RCC 7860 (cell line): ENCODE measurements around the gene KRT74.

Experiments used
- DNase-seq: peaks from one replicate; pipeline ENCODE4 v3.0.0-alpha.2; 2015; ENCODE audit warnings: low spot score
- FAIRE-seq: peaks from 2 replicates; lab custom pipeline; 2012; peaks lifted over from hg19 to GRCh38; lab: Jason Lieb, UNC

KRT74 gene

DNA sequence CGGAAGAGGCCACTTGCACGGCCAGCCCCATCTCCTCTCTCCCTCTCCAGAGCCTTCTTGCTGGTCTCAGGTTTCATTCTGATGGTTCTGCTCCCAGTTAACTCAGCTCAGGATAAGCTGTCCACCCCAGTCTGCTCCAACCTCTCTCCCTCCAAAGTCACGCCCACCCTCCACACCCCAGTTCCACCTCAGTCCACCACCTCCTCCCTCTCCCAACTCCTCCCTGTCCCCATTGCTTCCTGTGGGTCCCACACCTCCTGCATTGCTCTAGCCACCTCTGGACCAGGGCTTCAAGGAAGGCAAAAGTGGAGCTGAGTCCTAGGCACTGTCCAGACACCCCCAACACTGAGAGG lies 33.8 kb downstream of the KRT74 start:
- no peak for DNase-seq
- no peak for FAIRE-seq

DNA sequence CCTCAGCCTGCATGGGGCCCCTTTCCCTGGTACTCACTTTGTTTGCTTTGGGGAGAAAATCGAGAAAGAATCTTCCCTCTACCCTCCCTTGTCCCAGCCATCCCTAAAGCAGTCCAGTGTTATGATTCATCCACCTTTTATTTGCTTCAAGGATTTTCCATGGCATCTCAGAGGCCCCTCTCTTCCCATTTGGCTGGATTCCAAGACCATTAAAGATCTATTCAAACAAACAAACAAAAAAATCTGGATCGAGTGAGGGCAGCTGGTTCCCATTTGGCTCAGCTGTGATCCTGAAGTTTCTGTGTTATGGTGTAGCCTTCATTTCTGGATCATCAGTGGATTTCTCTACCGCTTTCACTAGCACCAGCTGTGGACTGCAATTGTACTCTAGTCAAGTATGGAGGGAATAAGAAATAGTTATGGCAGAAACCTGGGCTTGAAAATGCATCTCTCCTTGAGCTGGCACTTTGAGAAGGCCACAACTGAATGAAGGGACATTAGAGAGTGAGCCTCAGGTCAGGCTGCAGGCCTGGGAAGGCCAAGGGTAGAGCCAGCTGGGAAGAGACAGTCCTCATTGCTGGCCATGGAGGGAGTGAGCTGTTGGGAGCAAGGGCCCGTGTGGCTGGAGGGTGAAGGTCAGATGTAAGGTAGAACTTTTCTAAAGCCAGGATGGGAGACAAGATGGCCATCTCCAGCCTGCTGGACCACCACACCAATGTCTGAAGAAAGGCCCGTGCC lies 34.4 kb downstream of the KRT74 start:
- DNase-seq (no peak), FAIRE-seq (no peak)

DNA sequence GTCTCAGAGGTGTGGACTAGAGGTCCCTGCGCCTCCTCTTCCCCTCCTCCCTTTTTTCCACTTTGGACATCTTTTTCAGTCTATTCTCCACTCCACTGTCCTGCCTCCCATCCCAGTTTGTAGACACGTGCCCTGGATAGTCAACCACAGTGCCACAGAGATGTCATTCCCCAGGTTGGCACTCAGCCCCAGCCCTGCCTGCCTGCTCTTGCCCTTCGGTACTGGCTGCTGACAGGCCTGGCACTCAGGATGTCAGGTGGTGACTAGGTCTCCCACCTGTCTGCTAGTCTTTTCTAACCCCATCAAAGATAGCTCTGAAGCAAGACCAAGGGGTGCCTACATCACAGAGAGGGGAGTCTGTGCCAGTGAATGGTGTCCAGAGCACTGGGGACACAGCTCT lies 36.5 kb downstream of the KRT74 start:
- no peak for FAIRE-seq
- DNase-seq: no peak

DNA sequence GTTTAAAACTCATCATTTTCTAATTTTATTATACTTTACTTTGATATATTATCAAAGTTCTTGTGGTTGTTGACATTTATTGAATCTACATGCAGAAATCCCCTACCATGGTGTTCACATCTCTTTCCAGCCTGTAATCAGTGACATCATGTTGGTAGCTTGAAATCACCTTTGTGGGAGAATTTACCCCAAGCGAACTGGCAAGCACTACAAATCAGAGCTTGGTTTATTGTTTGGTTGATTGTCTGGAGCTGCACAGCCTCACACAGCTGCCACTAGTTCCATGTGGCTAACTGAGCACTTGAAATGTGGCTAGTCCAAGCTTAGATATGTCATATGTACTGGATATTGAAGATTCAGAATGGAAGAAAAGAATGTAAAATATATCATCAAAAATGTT lies 38.1 kb downstream of the KRT74 start:
- FAIRE-seq (no peak), DNase-seq (no peak)

DNA sequence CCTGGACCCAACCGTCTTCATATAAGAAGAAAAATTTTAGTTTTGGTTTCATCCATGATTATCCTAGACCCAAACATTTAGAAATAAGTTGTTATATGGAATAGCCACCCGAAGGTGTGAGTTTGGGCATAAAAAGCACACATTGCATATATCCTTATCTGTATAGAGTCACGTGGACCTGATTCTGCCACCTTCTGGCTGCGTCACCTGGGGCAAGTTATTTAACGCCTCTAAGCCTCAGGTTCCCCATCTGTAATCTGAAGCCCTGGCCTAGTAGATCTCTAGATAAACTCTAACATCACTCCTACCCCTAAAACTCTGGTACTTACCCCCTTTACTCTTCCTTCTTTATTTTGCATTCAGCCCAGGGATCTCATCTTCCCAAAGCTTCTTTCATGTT lies 39.2 kb downstream of the KRT74 start:
- DNase-seq: no peak
- FAIRE-seq: no peak

DNA sequence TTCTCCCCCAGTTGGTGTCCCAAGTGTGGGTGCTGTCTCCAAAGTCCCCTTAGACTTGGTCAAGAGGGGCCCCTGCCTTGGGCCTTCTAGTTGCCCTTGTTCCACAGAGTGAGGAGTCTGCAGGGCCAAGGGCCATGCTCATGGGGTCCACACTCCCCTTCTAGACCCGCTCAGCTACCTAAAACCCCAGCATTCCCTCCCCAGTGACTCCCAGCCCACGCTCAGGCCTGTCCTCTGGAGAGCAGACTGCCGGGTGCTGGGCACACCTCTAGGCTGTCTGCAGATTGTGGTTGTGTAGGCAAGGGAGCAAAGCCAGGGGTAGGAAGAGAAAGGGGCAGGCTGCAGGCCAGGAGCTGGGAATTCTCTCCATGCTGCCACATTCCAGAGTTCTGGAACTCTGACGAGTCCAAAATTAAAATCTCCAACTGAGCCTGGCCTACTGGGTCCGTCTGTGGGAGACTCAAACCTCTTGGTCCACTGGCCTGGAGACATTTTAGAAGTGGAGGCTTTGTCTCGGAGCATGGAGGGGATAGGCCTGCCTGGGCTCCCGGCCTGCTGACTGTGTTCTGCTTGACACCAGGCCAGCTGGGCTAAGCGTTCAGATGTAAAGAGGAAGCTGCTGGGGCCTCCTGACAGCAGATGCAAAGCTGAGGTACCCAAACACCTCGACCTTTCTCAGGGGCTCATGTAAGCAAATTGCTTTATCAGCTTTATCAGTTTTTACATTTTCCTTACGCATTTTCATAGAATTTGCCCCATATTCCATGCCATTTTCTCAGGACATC lies 39.8 kb downstream of the KRT74 start:
- DNase-seq (no peak), FAIRE-seq (no peak)

DNA sequence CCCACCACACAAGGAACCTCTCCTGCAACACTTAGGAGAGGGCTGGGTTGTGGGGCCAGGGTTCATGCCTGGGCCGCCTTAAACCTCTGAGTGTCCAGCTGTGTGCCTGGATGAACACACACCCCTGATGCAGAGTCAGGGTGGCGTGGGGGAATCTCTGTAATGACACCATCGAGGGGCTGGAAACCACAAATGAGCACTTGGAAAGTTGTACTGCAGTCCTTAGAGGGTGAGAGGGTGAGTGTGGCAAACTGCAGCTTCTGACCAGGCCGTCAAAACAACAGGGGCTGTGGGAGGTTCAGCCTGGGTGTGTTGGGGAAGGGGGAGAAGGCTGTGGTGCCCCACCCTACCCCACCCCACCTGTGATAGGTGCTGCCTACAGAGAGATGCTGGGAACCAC lies 41.0 kb downstream of the KRT74 start:
- no peak for DNase-seq
- no peak for FAIRE-seq

DNA sequence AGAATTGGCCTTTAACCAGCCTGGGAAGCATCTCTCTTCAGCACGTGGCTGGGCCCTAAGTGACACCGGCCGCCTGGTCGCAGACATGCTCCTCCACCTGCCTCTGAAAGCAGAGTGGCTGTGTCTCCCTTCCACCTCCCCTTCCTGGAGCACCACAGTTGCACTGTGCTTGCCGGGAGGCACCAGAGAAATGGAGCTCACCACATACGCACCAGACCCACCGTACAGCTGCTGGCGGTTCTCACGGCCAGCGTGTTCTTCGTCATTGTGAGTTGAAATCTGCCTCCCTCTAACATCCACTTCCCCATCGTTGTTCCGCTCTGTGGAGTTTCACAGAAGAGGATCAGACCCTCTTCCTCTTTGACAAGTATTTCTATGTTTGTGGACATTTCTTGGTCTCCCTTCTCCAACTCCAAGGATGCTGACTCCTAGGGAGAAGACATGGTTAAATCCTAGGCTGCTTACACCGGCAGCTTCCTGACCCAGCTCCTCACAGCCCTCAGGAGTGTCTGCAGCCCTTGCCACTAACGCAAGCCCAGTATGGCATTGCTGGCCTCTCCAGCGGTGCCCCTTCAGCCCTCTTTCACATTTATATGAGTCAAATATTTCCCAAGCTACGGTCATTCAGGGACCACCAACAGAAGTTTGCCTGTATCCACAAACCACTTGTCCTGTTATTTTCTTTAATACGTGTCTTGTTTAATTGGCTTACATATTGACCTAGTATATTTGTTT lies 41.9 kb downstream of the KRT74 start:
- FAIRE-seq (no peak), DNase-seq (no peak)

DNA sequence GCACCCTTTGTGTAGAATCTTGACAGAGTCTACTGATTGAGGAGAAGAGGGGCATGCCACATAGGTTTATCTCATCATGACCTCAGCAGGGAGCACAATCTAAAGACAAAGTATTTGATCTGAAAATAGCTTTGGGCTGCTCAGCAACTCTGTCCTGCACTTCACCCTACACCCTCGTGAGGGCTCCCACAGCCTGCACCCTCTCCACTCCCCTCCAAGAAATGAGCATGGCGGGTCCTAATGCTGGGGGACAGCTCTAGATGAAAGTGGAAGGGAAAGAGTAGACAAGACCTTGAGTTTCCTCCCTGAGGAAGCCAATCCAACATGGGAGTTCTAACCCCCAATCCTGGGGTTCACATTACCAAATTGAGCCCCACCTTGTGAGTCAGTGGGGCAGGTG lies 42.7 kb downstream of the KRT74 start:
- FAIRE-seq (no peak), DNase-seq (no peak)

DNA sequence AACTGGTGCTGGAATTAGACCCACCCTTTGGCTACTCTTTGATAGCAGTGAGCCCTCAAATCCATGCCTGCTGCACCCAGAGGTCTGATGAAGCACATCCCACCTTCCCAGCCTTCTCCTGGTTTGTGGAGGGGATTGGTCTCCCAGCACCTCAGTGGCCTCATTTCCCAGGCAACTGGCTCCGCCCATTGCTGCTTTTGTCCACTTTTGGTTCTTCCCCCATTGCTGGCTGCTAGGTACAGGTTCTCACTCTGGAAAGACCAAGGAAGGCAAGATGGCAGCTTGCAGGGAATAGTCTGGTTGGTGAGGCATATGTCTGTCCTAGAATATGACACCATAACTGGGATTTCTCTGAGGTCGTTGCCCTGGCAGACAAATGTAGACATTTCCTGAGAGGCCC lies 43.3 kb downstream of the KRT74 start:
- no peak for DNase-seq
- no peak for FAIRE-seq

DNA sequence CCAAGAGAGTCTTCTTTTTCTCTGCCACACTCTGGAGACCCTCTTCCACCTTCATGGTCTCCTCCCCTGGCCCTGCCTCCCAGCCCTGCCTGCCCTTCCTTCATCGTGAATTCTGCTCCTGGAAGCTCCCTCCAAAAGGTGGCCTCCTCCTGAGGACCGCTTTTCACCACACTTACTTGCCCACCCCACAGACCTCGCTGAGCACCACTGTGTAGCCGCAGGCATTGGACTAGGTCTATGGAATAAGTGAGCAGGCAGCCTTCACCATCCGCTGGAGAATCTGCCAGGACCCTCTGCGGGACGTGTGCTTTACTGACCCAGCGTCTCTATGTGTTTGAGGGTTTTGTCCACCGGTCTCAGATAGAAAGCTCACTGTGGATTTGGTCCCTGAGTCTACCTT lies 43.8 kb downstream of the KRT74 start:
- no peak for FAIRE-seq
- DNase-seq: no peak

DNA sequence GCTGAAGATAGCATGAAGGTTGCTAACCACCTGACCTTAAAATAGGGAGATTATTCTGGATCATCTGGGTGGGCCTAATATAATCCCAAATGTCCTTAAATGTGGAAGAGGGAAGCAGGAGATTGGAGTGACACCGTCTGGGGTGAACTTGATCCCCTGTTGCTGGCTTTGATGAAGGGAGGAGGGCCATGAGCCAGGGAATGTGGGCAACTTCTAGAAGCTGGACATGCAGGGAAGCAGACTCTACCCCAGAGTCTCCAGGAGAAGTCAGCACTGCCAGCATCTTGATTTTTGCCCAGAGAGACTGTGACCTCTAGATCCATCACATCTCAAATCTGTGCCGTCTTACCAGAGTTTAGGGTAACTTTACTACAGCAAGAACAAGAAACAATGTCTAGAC lies 44.2 kb downstream of the KRT74 start:
- DNase-seq: no peak
- FAIRE-seq: no peak

DNA sequence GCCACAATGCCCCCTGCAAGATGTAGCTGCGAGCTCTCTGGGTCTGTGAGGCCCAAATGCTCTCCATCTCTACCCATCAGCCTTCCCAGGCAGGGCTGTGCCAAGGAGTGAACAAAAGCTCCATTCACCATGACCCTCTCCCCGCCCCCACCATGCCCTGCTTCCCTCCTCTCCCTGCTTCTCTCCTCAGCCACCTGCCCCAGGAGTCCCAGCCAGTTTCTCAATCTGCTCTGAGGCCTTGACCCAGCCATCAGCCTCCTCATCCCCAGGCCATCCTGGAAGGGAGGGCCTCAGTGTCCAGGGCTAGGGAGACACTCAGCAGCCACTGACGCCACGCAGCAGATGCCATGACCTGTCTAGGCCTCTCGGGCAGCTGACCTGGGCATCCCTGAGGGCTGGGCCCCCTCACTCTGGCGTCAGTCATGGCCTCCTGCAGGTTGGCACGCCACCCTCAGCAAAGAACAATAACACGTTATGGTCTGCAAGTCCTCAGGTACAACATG lies 45.0 kb downstream of the KRT74 start:
- DNase-seq (no peak), FAIRE-seq (no peak)

DNA sequence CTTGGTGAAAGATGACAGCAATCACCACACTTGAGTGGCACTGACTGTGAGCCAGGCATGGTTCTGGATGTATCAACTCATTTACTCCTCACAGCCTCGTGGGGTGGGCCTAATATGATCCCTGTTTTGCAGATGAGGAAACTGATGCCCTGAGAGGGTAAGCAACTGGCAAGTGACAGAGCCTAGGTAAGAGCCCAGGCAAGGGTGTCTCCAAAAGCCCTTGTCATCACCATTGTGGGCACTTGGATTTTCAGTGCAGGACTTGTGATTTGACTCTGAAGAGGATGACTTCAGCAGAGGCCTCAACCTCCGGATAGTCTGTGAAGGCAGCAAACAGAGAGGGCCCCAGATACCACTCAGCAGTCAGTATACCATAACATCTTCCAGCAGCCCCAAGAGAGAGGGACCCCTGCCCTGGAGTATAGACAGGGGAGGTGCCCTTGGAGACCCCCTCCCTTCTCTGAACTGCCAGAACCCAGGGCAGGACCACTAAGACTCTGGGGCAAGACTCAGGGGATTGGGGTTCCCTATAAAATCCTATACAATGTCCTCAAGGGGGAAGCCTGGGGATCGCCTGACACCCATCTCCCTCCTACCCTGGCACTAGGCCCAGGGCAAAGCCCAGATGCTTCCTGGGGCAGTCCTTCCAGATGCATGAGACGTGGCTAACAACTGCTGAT lies 46.4 kb downstream of the KRT74 start:
- FAIRE-seq: no peak
- DNase-seq: no peak

DNA sequence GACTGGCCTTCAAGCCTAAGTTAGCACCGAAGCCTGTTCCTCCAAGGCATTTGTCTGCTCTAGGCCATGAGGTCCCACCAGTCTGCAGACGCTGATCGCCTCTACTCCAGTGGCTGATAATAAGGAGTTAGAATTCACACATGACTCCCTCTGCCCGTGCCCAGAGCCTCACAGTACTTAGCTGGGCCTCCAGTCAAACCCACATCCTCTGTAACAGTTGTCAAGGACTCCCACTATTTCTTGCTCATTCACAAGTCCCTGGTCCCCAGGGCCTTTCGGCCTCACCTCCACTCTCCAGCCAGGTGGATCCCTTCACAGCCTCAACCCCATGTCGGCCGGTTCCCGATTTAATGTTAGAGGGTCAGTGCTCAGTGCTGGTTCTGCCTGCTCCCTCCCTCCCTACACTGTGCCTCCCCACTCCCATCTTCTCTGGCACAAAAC lies 47.1 kb downstream of the KRT74 start:
- FAIRE-seq (no peak), DNase-seq (no peak)

DNA sequence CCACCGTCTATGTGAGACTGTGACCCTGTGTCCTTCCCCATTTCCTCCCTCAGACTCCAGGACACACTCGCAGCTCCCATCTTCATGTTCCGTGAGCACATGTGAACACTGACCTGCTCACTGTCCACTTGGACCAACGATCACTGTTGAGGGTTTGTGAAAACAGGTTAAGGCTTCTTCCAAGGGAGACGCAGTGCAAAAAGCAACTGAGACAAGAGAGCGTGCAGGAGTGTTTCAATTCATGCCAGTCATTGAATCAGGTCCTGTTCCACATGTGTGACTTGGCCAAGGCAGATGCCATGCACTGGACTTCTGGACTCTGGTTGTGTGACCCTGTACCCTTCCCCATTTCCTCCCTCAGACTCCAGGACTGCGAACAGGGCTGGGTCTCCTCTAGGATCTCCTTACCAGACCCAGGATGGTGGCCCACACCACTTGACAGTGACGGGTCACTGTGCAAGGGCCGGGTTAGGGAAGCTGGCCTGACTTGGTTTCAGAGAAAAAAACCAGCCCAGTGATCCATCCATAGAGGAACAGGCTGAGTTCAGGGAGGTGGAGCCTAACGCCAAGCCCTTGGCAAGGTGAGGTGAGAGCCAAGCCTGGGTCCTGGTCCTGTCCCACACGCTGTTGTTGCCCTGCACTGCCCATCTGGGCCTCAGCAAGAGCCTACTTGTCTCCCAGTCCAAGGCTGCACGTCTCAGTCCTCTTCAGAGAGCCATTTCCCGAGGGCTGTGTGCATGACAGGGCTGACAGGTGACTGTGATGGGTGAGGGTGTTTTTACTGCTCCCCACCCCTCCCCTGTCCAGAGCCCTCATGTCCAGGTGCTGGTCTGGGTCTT lies 47.8 kb downstream of the KRT74 start:
- FAIRE-seq (no peak), DNase-seq (no peak)

DNA sequence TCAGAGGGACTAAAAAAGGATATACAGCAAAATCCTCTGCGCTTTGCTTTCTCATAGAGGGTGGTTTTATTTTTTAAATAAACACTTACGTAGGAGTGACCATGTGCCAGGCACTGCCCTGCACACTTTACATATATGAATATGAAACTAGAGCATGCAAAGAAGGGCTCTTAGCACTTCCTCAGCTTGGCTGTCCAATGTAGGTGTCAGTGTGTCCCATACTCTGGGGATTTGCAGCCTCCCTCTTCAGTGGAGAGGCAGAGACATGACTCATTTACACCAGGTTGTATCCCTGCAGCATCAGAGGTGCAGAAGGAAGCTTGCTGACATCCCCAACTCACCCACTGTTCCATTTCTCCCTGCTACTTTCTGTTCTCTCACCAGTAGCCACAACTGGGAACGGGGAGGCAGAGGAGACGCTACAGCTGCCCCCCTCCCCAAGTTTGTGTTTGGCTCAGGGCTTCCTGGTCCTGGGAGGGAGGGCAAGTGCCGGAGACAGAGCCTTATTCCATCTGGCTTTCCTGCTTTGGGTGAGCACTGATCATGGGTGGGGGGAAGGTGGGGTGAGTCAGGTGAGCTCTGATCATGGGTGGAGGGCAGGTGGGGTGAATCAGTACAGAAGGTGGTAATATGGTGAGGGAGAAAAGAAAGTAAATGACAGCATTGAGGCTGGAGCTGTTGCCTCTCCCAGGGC lies 48.6 kb downstream of the KRT74 start:
- no peak for FAIRE-seq
- DNase-seq: no peak

DNA sequence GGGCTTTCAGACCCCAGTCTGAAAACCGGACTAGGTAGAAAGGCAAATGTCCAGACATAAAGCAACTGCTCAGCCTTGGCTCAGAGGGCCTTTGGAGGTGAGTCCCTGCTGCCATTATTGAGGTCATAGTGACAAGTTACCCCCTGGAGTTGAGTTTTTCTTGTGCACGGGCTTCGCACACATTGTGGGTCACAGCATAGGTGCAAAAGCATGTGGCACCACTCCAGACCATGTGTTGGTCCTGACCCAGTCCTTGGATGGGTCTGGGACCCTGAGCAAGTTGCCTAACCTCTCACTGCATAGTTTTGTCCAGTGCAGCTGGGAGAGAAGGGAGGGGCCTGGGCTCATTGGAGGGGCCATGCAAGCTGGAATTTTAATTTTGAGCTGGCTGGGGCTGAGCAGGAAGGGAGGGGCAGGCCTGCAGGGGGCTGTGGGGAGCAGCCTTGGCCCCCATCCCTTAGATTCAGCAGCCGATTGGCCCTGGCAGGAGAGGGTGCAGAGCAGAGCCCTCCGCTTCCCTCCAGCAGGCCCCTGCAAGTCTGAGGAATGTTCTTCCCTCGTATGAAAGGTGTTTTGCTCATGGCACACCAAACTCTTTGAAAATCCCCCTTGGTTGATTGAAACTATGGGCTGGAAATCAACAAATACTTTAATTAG lies 49.3 kb downstream of the KRT74 start:
- DNase-seq: no peak
- FAIRE-seq: no peak

DNA sequence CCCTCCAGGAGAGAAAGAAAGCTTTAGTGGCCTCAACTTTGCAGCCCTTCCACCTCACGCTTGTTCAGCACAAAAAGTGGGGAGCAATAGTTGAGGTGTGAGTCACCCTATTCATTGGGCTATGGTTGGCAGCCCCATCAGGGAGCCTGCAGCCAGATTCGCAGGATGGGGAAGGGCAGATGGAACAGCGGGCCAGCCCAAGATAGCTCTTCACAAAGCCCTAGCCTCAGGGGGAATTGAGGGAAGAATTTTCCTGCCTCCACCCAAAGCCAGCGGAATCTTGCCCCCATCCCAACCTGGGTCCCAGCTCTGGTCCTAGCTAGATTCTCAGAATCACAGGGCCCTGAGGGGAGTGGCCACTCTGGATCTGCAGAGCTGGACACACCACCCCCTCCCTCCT lies 49.8 kb downstream of the KRT74 start:
- no peak for DNase-seq
- no peak for FAIRE-seq
